ENCODE results near the gene PBRM1.

DNA sequence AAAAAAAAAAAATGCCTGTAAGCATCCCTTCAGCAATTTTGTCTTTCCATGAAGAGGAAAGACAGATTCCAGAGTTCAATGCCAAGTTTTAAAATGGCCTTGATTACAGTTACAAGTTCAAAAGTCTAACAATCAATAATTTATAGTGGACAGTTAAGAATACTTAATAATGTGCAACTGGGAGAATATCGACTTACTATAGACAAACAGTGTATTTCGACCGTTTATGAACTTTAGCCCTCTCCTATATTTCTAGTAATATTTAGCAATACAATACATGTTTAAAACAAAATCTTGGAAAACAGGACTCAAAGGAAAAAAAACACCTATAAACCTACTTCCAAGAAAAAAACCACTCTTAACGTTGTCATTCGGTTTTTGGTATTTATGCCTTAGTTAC is 1.5 kb downstream of the PBRM1 start:
- TF ChIP-seq, protein P1, sequence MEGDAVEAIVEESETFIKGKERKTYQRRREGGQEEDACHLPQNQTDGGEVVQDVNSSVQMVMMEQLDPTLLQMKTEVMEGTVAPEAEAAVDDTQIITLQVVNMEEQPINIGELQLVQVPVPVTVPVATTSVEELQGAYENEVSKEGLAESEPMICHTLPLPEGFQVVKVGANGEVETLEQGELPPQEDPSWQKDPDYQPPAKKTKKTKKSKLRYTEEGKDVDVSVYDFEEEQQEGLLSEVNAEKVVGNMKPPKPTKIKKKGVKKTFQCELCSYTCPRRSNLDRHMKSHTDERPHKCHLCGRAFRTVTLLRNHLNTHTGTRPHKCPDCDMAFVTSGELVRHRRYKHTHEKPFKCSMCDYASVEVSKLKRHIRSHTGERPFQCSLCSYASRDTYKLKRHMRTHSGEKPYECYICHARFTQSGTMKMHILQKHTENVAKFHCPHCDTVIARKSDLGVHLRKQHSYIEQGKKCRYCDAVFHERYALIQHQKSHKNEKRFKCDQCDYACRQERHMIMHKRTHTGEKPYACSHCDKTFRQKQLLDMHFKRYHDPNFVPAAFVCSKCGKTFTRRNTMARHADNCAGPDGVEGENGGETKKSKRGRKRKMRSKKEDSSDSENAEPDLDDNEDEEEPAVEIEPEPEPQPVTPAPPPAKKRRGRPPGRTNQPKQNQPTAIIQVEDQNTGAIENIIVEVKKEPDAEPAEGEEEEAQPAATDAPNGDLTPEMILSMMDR (IDR thresholded peaks at IDR 0.05): no peak
- TF ChIP-seq POLR2A (IDR thresholded peaks at IDR 0.05) (no peak), EP300 (IDR thresholded peaks at IDR 0.05) (no peak), POLR2AphosphoS5 (IDR thresholded peaks at IDR 0.05) (no peak)

Measured in stomach (tissue), 4 donors.